Measurements from ENCODE around the gene MED7.

GRCh38 chr5:157142317-157143126, at the start of gene MED7:
- TF ChIP-seq TEAD4 (IDR thresholded peaks at IDR 0.05) (no peak), YY1 (IDR thresholded peaks at IDR 0.05; ENCODE audit: low read depth) (no peak), EGR1 (IDR thresholded peaks at IDR 0.05) (no peak), REST (IDR thresholded peaks at IDR 0.05; ENCODE audit: low read depth) (no peak)
